Stimulated activated CD4-positive, alpha-beta T cell treated with anti-CD3 and anti-CD28 coated beads, Interleukin-12 subunit alpha, Interleukin-12 subunit beta, amount 100 ng/mL, for 48 hours (primary cell): ENCODE data around the gene DKC1.
"Not testable (repeated sequence)": the region's sequence is repeated elsewhere in the genome, so short reads cannot be mapped to it uniquely, and the experiment has no call there.

Experiments
- DNase-seq, 3 donors: peaks; one replicate each; pipeline ENCODE4 v3.0.0-alpha.2; 2020; ENCODE audit warnings: low read depth in 2 of 3, low spot score in 1 of 3

The DKC1 gene

DNA sequence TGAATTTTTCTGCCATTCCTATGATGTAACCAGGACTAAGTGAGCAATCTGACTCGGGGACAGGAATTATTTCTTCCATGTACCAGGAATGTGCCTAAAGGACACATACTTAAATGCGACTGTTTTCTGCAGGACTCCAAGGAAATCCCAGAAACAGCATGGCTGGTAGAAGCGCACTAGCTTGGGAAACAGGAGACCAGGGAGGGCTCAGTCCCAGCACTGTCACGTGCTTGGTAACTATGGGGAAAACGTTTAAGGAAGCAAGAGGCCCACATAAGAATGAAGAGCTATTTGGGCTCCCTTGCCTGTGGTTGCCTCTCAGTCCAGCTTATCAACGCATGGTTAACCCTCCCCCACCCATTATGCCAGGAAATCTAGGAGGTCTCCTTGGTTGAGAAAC, 23.1 kb downstream of the DKC1 start:
- no peak for DNase-seq

DNA sequence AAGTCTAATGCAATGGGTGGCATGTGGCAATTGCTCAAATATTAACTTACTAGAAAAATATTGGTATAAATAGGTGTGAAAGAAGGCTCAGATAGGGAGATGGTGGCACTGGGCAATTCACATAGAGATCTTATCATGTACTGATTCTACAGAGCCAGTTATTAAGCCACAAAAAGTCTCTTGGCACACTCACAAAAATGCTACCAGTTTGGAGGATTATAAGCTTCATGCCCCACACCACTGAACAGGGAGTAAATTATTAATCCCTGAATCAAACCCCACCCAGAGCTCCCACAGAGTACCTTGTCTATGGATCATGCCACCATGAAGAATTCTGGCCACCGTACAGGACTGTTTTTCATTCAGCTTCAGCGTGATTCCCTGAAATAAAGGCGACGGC, 28.8 kb downstream of the DKC1 start:
- no peak for DNase-seq

DNA sequence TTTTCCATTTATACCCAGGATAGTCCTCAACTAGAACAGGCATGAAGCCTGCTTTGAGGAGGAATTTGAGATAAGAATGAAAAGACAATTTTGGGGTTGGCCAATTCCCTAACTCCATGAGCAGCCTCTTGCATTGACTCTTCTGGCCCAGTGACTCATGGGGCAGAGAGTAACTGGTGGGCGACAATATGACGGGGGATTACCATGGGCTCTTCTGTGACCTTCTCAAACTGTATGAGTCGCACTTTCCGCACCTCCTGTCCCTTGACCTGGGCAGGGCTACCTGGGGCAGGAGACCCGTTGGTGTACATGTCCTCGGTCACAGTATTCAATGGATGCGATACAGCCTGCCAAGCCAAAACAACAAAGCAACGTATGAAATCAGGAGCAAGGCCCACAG, 29.3 kb downstream of the DKC1 start:
- no peak for DNase-seq

DNA sequence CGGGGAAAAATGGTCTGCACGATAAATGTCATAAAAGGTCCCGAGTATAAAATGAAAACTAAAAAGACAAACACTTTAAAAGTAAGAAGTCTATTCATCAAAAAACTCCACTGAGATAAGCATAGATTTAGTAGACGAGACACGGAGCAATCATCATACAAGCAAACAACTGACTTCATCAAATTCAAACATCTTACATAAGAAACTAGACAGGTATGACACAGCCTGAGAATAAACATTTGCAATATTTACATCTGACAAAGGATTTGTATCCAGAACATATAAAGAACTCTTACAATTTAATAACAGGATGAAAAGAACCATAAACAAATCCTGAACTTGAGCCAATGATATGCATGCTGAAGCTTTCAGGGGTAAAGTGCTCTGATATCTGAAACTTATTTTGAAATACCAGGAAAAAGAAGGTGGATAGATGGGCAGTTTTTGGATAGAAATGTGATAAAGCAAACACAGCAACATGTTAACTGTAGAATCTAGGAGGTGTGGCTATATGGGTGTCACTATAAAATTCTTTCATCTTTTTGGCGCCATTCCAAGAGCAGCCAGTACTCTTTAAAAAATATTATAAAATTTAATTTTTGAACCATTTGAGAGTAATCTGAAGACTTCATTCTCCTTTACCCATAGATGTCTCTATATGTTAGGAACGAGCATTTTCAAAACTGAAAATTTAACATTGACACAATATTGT, 30.6 kb downstream of the DKC1 start:
- DNase-seq: no peak

DNA sequence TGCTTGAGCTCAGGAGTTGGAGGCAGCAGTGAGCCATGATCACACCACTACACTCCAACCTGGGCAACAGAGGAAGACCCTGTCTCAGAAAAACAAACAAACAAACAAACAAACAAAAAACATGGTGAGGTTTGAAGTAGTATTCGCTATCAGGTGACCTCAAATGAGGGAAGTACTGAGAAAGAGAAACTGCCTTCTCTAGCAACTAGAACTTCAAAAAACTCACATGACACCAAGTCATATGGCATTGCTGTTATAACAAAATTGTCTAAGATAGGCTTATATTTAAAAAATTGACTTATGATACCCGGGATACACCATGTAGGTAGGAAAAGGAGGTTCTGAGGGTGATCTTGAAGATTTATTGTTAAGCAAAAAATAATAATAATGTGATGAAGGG, 32.4 kb downstream of the DKC1 start:
- no peak for DNase-seq

DNA sequence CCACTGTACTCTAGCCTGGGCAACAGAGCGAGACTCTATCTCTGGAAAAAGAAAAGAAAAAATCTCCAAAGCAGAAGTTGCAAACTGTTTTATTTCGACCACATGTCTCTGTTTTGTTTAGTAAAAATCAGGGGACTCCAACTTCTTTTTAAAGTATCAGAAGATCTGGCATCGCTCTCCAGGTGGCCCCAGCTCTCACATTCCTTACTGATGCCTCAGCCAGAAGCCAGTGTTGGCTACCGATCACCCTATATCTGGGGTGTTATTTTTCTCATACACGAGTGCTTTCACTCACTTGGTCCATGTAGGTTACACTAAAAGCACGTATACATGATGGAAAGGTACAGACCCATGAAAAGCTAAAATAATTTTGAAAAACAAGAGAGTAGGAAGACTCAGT, 34.3 kb downstream of the DKC1 start:
- no peak for DNase-seq

DNA sequence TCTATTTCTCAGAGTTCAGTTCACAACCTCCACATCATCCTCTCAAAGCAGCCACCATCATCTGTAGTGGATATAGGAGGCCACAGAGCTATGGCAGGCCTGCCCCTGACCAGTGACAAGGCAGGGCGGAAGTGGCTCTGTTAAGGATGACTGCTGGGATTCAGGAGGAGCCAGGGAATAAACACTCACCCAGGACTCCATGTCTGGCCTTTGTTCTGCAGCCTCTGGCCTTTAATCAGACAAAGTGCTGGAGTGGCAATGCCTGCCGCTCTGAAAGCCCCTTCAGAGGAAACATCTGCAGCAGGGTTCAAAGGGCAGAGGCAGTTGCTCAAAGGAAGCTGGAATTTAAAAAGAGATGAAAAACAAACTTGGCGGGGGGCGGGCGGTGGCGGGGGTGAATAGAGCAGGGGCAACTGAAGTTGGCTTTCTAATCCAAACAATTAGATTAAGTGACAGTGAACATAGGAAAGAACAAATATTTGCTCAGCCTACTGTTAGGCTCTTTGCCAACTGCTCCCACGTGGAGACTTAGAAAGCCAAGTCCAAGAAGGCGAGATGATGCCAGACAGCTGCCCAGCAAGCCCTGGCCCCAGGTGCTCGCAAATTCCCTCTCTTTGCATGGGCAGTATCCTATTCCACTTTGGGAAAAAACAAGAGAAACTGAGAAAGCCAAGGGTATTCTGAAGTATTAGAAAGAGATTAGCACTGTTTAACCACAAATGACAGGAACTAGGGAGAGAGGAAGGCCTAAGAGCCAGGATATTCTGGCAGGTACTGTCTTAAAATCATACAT, 37.1 kb downstream of the DKC1 start:
- no peak for DNase-seq

DNA sequence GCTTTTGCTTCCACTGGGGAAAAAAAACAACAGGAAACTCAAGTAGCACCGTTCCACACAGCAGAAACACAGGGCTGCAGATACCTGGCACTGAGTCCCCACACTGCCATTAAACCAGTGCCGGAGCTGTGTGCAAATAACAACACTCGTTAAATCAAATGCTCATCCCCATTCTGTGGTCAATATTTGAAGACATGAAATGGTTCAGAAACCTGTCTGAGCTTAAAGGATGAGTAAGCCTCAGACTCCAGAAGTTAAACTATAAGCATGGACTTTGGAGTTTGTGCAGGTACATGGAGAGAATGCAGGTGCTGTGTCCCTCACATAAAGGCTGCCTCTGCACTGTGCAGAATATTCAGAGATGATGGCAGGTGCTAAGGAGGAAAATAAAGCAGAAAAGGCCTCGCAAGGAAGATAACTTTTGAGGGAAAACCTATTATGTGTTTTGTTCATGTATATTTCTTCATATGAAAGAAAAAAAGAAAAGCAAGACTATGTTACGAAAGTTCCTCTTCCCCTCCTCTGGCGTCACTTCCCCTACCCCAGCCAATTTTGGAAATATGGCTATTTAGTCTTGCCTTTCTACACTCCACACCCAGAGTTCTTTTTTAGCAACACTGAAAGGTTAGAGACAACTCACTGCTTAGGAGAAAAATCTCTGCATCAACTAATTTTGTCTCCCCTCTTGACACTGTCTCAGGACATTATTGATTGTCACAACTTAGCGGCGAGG, 38.0 kb downstream of the DKC1 start:
- no peak for DNase-seq

DNA sequence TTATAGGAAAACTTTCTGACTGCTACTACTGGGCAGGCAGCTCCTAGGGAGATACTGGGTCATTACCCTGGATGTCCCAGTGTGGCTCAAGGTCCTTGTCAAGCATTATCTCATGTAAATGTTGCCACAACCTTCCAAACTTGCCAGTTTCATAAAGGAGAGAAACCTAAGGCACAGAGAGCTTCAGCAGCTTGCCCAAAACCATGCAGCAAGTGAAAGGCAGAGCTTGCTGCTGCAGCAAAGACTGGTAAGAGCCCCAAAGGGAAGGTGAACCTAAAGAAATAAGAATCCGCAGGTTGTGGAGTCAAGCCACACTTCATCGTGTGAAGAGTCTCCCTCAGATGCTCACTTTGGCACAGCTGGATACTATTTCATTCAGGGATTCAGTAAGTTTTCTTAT, 40.3 kb downstream of the DKC1 start:
- no peak for DNase-seq

DNA sequence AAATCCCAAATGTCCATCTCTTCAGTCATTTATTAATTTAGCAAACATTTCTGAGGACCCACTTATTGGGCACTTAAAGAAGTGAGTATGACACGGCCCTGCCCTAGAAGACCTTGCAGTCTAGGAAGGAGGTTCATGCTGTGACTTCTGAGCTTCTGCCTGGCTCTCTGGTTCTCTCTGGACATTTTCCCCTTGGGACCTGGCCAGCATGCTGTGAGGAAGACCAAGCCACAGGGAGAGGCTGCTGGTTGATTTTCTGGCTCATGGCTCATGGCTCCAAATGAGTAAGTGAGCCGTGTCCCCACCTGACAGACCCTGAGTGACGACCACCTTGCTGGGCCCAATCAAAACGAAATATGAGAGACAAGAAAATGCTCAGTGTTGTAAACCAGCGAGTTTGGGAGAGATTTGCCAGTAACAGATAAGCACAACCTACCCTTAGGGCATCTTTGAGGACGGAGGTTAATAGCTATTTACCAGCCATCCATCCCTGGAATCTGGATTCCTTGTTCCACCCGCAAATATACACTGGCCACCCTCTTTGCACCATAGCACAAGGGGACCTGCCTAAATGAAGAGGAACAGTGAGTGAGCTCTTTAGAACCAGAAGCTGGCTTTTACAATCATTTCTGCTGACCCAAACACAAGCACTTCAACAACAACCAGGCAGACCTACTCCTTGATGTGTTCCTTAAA, 41.7 kb downstream of the DKC1 start:
- DNase-seq: no peak

DNA sequence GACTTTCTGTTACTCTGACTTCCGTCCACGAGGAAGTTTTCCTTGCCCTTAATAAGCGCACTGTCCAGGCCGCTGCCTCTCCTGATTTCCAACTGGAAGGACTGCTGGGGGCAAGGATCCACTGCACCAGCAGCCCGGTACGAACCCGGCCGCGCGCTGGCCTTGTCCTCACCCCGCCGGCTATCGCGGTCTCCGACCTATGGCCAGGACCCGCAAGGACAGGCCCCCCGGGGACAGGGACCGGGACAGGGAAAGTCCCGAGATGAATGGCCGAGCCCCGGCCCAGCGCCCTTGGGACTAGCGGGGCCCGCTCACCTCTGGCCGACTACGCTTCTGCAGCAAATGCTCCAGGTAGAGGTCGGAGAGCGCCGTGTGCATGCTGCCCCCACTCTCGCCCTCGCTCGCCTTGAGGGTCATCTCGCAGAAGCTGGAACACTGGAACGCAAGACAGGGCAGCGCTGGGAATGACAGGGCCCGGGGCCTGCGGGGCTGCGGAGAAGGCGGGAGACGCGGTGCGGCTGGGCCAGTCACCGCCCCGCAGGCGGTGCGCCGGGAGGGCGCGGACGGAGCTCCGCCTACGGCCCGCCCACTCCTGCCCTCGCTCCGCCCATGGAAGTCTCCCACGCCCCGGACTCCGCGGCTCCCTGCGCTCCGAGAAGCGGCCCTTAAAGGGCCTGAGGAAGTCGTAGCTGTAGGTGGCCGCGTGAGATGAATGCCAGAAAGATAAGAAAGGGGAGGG, 42.5 kb downstream of the DKC1 start, which contains the start of gene MPP1:
Gene MPP1 (minus strand): TSS at position 529 of the 739 bp plus-strand sequence. CDS start 112 bp downstream, at position 417.
- peak; percentile 40 to 60 (median 59) for DNase-seq

DNA sequence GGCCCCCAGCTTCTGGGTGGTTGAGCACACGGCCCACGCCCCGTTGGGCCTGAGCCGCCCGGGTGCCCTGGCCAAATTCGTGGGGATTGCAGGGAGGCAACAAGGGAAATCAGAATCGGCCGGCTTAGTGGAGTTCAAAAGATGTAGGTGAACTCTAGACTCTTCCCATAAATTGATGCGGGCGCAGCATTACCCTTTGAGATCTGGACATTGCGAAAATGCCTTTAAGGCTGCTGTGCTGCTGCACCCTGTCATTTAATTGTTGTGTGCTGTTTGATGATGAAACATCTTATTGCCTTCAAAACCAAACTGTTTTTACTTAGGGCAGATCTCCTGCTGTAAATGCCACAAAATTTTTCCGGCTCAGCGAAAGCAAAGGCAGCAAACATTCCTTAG, 43.0 kb downstream of the DKC1 start:
- DNase-seq: no peak

DNA sequence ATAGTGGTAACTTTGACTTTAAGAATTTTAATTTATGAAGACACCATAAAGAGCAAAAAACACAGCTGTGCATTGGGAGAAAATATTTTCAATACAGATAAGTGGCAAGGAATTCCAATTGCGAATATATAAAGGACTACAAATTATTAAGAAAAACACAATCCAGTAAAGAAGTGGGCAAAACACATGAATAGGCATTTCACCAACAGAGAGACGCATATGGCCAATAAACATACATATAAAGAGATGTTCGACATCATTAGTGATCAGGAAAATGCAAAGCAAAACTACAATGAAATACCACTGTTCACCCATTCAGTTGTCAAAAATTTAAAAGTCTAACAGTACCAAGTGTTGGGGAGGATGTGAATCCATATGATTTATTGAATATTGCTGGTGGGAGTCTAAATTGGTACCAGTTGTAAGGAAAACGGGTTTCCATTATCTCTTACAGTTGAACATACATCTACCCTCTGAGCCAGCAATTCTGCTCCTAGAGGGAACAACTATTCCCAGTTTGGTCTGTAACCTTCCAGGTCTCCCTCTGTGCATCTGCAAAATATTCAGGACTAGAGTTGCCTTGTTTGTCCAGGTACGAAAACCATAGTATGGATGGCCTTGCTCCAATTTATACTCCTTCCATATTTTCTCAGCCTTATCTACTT, 44.3 kb downstream of the DKC1 start:
- DNase-seq: no peak

DNA sequence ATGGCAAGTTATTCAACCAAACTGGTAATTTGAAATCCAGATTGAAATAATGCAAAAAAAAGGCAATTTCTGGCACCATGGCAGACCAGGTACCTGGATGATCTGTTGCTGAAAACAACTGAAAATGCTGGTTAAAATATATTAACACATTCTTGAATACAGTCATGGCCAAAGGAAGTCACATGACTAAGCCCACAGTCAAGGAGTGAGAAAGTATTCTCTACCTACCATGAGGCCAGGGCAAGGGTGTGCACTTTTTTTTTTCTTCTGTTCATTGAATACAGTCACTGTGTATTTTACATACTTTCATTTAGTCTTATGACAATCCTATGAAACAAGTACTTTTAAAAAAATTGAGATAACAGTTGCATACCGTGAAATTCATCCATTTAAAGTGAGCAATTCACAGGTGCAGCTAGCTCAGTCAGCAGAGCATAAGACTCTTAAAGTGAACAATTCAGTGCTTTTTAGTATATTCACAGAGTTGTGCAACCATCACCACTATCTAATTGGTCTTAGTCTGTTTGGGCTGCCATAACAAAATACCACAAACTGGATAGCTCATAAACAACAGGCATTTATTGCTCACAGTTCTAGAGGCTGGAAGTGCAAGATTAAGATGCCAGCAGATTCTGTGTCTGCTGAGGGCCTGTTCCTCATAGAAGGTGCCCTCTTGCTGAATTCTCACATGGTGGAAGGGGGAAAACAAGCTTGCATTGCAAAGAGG, 47.4 kb downstream of the DKC1 start:
- DNase-seq: no peak

DNA sequence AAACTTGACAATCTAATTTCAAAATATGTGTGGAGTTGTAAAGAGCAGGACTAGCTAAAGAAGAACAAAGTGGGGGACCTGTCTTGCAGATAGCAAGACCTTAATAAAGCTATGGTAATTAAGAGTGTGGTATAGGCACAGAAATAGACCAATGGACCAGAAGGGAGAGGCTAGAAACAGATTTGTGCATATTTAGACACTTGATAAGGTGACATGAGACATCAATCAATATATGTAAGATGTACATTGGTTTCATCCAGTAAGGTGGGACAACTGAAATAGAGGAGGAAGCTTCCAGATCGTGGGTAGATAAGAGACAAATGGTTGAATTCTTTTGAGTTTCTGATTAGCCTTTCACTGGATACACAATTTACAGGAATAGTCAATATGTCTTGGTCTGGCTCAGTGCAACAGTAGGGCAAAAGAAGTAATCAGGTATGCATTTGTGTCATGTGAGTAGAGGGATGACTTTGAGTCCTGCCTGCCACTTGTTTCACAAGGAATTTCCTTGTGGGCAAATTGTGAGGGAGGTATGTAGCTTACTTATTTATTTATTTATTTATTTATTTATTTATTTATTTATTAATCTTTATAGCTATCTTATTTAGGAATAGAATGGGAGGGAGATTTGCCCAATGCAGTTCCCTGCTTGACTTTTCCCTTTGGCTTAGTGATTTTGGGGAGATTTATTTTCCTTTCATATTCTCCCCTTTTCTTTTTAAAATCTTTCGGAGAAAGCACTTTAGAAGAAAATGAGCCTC, 49.9 kb downstream of the DKC1 start:
- no peak for DNase-seq

DNA sequence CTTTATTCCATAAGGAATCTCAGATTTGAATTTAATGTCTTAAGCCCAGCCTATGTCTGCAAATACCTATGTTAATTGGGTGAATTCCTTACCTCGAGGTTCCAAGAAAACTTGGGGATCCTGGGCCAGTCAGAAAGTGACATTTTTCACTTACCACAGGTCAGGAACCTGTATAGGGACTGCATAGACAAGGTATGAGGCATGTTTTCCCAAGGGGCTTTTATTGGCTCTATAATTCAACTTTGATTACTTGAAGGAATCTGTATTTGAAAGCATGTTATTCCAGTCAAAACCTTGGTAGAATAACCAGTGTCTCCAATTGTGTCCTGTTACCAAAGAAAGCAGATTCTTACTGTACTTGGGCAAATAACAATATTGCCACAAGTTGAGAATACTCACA, 51.1 kb downstream of the DKC1 start:
- DNase-seq: no peak

DNA sequence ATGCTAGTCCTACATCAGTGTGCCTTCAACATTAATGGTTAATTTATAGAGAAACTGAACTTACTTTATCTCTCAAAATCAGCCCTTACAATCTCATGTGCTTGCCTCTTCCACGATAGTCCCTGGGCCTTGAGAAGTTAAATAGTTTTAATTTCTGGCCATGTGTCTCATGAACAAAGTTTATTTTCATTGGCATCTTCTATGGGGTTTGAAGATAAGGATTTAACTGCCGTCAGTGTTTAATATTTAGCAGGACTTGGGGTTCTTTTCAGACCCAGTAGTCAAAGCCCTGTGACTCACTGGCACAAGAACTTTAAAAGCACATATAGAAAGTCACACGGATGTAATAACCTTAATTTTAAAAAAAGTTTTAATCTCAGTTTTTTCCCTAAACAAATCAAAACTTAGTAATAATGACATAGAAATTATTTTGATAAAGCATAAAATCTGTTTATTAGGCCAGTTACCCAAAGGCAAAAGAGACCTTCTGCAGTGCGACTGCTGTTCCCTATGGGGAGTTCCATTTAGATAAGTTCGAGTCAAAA, 52.7 kb downstream of the DKC1 start:
- no peak for DNase-seq

DNA sequence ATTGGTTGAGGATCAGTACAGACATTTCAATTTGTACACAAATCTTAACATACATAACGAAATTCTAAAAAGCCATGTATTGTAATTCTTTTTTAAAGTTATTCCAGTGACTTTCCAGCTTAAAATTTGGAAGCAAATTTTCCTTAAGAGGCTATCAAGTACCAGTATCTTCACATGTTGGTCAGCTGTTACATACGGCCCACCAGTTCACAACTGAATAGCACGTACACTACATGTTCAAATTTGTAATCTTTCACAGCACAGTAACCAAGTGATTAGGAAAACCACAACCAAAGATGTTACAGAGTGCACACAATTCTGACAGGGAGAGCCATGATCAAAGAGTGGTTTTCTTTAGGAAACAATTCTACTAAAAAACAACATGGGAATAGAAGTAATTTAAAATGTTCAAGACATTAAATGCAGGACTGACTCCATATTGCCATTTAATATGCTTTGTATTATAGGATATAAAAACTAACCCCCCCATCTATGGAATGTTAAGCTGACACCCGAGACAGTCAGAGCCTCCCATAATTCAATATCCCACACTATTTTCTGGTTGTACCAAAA, 53.7 kb downstream of the DKC1 start:
- not testable (repeated sequence) for DNase-seq
